Lung (tissue), 12 donors: Measurements from ENCODE around the gene ITPKB. TPM values are rescaled to one million over a fixed set of nuclear protein-coding genes. Genes with fewer than 3 reads are reported as not detected.
A peak's percentile ranks its signal among the peaks of the same experiment; 100 is the strongest.

Experiments used
- ATAC-seq: fragments of 200-7000 bp; cut with Tn5 transposase; one replicate; pipeline ENCODE4 v1.9.1; 2020; ENCODE audit warnings: moderate number of reproducible peaks; ENCODE audit not compliant: insufficient read depth, low FRiP score
- DNase-seq, 3 donors: peaks; one replicate each; pipeline ENCODE4 v3.0.0-alpha.2; 2013 to 2017
- H3K27ac ChIP-seq, 2 donors: one replicate each; pipeline ENCODE4 v1.5.1; 2013; ENCODE audit warnings: mild to moderate bottlenecking in 2 of 2, moderate library complexity in 2 of 2, control low read depth in 1 of 2, inconsistent platforms in 1 of 2, low read depth in 1 of 2, low read length in 1 of 2
- H3K27me3 ChIP-seq, 3 donors: one replicate each; pipeline ENCODE4 v1.5.1; 2013; ENCODE audit warnings: low read length in 2 of 3; ENCODE audit not compliant: control insufficient read depth in 3 of 3, insufficient read depth in 3 of 3
- H3K36me3 ChIP-seq, 4 donors: one replicate each; pipeline ENCODE4 v1.5.1; 2013; ENCODE audit warnings: low read length in 4 of 4, mild to moderate bottlenecking in 1 of 4, moderate library complexity in 1 of 4; ENCODE audit not compliant: control insufficient read depth in 4 of 4, insufficient read depth in 4 of 4
- H3K4me1 ChIP-seq, 5 donors: one replicate each; pipeline ENCODE4 v1.5.1; 2013; ENCODE audit warnings: low read length in 5 of 5, mild to moderate bottlenecking in 2 of 5, moderate library complexity in 1 of 5; ENCODE audit not compliant: control insufficient read depth in 5 of 5, insufficient read depth in 5 of 5
- H3K4me3 ChIP-seq: one replicate; pipeline ENCODE4 v1.5.1; 2013; ENCODE audit warnings: mild to moderate bottlenecking, control low read depth, moderate library complexity
- H3K9ac ChIP-seq, 2 donors: one replicate each; pipeline ENCODE4 v1.5.1; 2013; ENCODE audit warnings: low read length in 2 of 2, control low read depth in 1 of 2; ENCODE audit not compliant: insufficient read depth in 1 of 2
- H3K9me3 ChIP-seq, 4 donors: one replicate each; pipeline ENCODE4 v1.5.1; 2013; ENCODE audit warnings: low read length in 3 of 4, mild to moderate bottlenecking in 1 of 4, moderate library complexity in 1 of 4; ENCODE audit not compliant: control insufficient read depth in 4 of 4, insufficient read depth in 3 of 4
- CTCF ChIP-seq: IDR thresholded peaks from 2 replicates; pipeline ENCODE4 v1.5.1; 2012; ENCODE audit warnings: mild to moderate bottlenecking; ENCODE audit errors: control extremely low read depth, extremely low read depth
- WGBS, 2 donors: extraction: QIAGEN DNeasy Blood & Tissue Kit; methylation state at CpG; one replicate each; pipeline ENCODE4 v1.1.7; 2013; 5-methylcytosine and 5-hydroxymethylcytosine counted together
- polyA plus RNA-seq, 2 donors: library from polyadenylated mRNA; stranded (reverse); fragments of 200-250 nt; gene quantifications; one replicate each; pipeline ENCODE4 v1.2.1, GENCODE V29; 2013
- total RNA-seq, 2 donors: library from RNA; depleted of rRNA in 1 of 2; stranded (reverse); fragments of >200 nt in 1 of 2; gene quantifications; one replicate each; pipeline ENCODE4 v1.2.1, GENCODE V29; 2014 to 2021
- donor health status: control.
- donor health status: control.
- donor health status: Bipolar disorder and iron deficiency.
- donor health status: healthy.
- donor health status: DM: yes; HTN: yes; CAD: no.

The ITPKB gene
- total and polyA plus RNA-seq, 4 donors = 9.9 to 46.6 (median 28.1) TPM

GRCh38 chr1:226688808-226689207 is 50.3 kb downstream of the ITPKB start:
- DNase-seq = peak in 1 of 3 donors; percentile 47
- Histone ChIP-seq H3K27me3 (no peaks in the 10 kb centered on the region), H3K4me1 (peaks cover 5 to 44% (median 15%) of the 10 kb centered on the region in 5 donors), H3K36me3 (no peaks in the 10 kb centered on the region), H3K4me3 (no peak overlapping the region), H3K9ac (no peak overlapping the region), H3K27ac (no peak overlapping the region), H3K9me3 (no peaks in the 10 kb centered on the region)
- WGBS, 2 donors = 72 to 77% methylated on average over 4 of the region's 4 CpGs
- no peak for ATAC-seq
- TF ChIP-seq CTCF = no peak

GRCh38 chr1:226688056-226688748 is 50.9 kb downstream of the ITPKB start:
- Histone ChIP-seq H3K27ac (peak overlapping the region in 1 of 2 donors; percentile 4), H3K9me3 (no peaks in the 10 kb centered on the region), H3K9ac (no peak overlapping the region), H3K4me1 (peaks cover 5 to 41% (median 15%) of the 10 kb centered on the region in 5 donors), H3K4me3 (no peak overlapping the region), H3K27me3 (no peaks in the 10 kb centered on the region), H3K36me3 (no peaks in the 10 kb centered on the region)
- WGBS, 2 donors = 65 to 68% methylated on average over 6 of the region's 6 CpGs
- TF ChIP-seq CTCF = no peak
- no peak for ATAC-seq
- no peak for DNase-seq

- no peak overlapping the region for H3K4me3 ChIP-seq
- DNase-seq = no peak
- H3K9me3 ChIP-seq = no peaks in the 10 kb centered on the region
- TF ChIP-seq CTCF = no peak
- H3K27ac ChIP-seq = no peak overlapping the region
- peaks cover 0 to under 1% (median 0%) of the 10 kb centered on the region in 4 donors for H3K36me3 ChIP-seq
- H3K9ac ChIP-seq = no peak overlapping the region
- ATAC-seq = no peak
- no peaks in the 10 kb centered on the region for H3K27me3 ChIP-seq
- 76 to 84% methylated on average over 2 of the region's 2 CpGs for WGBS, 2 donors
- peaks cover 5 to 34% (median 14%) of the 10 kb centered on the region in 5 donors for H3K4me1 ChIP-seq
These were observed 51.7 kb downstream of the ITPKB start for GRCh38 chr1:226687426-226687825.
